Fibroblast of skin of right biceps (primary cell): ENCODE data around the gene GRIK3.
"Not testable (repeated sequence)": the region's sequence is repeated elsewhere in the genome, so short reads cannot be mapped to it uniquely, and the experiment has no call there.

Experiments used
- DNase-seq: peaks from one replicate; pipeline ENCODE4 v3.0.0-alpha.2; 2013

Gene GRIK3

GRCh38 chr1:37034121-37035013, at the start of gene GRIK3:
GRIK3 (minus strand) TSS chr1:37034515; CDS start chr1:37034108, 407 bp downstream.
- DNase-seq: no peak

- DNase-seq: no peak
Observed at GRCh38 chr1:37084013-37084412, 49.7 kb upstream of the GRIK3 start.

- no peak for DNase-seq
Observed at GRCh38 chr1:37083603-37084002, 49.3 kb upstream of the GRIK3 start.

- not testable (repeated sequence) for DNase-seq
Observed at GRCh38 chr1:37080296-37080986, 46.1 kb upstream of the GRIK3 start.

- DNase-seq: no peak
Observed at GRCh38 chr1:37078866-37079265, 44.6 kb upstream of the GRIK3 start.

GRCh38 chr1:37076168-37076567, 41.9 kb upstream of the GRIK3 start:
- no peak for DNase-seq

GRCh38 chr1:37073854-37074379, 39.6 kb upstream of the GRIK3 start:
- no peak for DNase-seq

- no peak for DNase-seq
Observed at GRCh38 chr1:37073152-37073853, 39.0 kb upstream of the GRIK3 start.

- DNase-seq: no peak
Observed at GRCh38 chr1:37071829-37072228, 37.5 kb upstream of the GRIK3 start.

GRCh38 chr1:37070126-37070525, 35.8 kb upstream of the GRIK3 start:
- DNase-seq: no peak

GRCh38 chr1:37069406-37069805, 35.1 kb upstream of the GRIK3 start:
- no peak for DNase-seq

GRCh38 chr1:37068897-37069296, 34.6 kb upstream of the GRIK3 start:
- DNase-seq: no peak

GRCh38 chr1:37068260-37068659, 33.9 kb upstream of the GRIK3 start:
- no peak for DNase-seq

GRCh38 chr1:37064039-37064438, 29.7 kb upstream of the GRIK3 start:
- no peak for DNase-seq

GRCh38 chr1:37059346-37059745, 25.0 kb upstream of the GRIK3 start:
- DNase-seq: no peak

GRCh38 chr1:37058424-37058988, 24.2 kb upstream of the GRIK3 start:
- DNase-seq: no peak

GRCh38 chr1:37056325-37056724, 22.0 kb upstream of the GRIK3 start:
- DNase-seq: no peak

GRCh38 chr1:37055631-37056030, 21.3 kb upstream of the GRIK3 start:
- no peak for DNase-seq

- no peak for DNase-seq
Observed at GRCh38 chr1:37053173-37053572, 18.9 kb upstream of the GRIK3 start.

GRCh38 chr1:37052120-37052519, 17.8 kb upstream of the GRIK3 start:
- peak; percentile 5 for DNase-seq

GRCh38 chr1:37051346-37051745, 17.0 kb upstream of the GRIK3 start:
- no peak for DNase-seq

- no peak for DNase-seq
Observed at GRCh38 chr1:37047542-37047941, 13.2 kb upstream of the GRIK3 start.

- no peak for DNase-seq
Observed at GRCh38 chr1:37043101-37043500, 8.8 kb upstream of the GRIK3 start.
